Measurements from ENCODE around the gene UBXN6.

DNA sequence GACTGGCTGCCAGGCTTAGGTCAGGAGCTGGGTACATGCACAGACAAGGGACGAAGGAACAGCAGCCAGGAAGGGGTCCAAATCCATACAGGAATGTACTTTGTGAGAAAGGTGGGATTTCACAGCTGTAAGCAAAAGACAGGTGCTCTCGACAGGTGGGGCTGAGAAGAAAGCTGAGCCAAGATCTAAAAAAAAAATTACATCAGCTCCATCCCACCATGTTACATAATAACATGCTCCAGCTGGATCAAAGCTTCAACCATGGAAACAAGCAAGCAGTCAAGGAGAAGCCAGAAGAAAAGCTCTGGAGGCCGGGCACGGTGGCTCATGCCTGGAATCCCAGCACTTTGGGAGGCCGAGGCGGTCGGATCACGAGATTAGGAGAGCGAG lies 8.0 kb downstream of the UBXN6 start:
- TF ChIP-seq, protein P1, sequence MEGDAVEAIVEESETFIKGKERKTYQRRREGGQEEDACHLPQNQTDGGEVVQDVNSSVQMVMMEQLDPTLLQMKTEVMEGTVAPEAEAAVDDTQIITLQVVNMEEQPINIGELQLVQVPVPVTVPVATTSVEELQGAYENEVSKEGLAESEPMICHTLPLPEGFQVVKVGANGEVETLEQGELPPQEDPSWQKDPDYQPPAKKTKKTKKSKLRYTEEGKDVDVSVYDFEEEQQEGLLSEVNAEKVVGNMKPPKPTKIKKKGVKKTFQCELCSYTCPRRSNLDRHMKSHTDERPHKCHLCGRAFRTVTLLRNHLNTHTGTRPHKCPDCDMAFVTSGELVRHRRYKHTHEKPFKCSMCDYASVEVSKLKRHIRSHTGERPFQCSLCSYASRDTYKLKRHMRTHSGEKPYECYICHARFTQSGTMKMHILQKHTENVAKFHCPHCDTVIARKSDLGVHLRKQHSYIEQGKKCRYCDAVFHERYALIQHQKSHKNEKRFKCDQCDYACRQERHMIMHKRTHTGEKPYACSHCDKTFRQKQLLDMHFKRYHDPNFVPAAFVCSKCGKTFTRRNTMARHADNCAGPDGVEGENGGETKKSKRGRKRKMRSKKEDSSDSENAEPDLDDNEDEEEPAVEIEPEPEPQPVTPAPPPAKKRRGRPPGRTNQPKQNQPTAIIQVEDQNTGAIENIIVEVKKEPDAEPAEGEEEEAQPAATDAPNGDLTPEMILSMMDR (conservative IDR thresholded peaks at IDR 0.05 in 1 of 2, IDR thresholded peaks at IDR 0.05 in 1 of 2; ENCODE audit: extremely low read depth in 1 of 2, insufficient read depth in 1 of 2, low read depth in 1 of 2, low read length in 2 of 2) = no peak
- TF ChIP-seq EZH2 (IDR thresholded peaks at IDR 0.05; ENCODE audit: borderline replicate concordance, low read length) = no peak
